ENCODE measurements around the gene ZP3. TPM values are rescaled to one million over a fixed set of nuclear protein-coding genes. Genes with fewer than 3 reads are reported as not detected.
"Not testable (repeated sequence)": the region's sequence is repeated elsewhere in the genome, so short reads cannot be mapped to it uniquely, and the experiment has no call there.

The ZP3 gene
- 10 to 100 TPM in 1 of 2 donors, under 1 TPM in 1; 0.43 to 21.5 TPM for total RNA-seq
- long read RNA-seq, donor 1, partial matches to known transcripts, result 0 of 3 reads
- long read RNA-seq, donor 1, other reads (novel, unspliced or antisense), result 1 of 3 reads
- long read RNA-seq, donor 2, partial matches to known transcripts, result 0 of 2 reads
- long read RNA-seq, donor 2, other reads (novel, unspliced or antisense), result 2 of 2 reads

GRCh38 chr7:76424413-76425111 is at the start of gene ZP3:
ZP3 (plus strand) TSS chr7:76424950; CDS start chr7:76424965, 15 bp downstream.
- no peak for DNase-seq (ENCODE audit: low spot score)
- intact Hi-C loops (cut with DNase I), result no loop called here

GRCh38 chr7:76375251-76375650 is 49.5 kb upstream of the ZP3 start:
- no peak for DNase-seq (ENCODE audit: low spot score)
- intact Hi-C loops (cut with DNase I), result no loop called here

- DNase-seq (ENCODE audit: low spot score), result no peak
- intact Hi-C loops (cut with DNase I), result no loop called here
These were observed 47.4 kb upstream of the ZP3 start for GRCh38 chr7:76377186-76377918.

- no peak for DNase-seq (ENCODE audit: low spot score)
- intact Hi-C loops (cut with DNase I), result no loop called here
These were observed 44.2 kb upstream of the ZP3 start for GRCh38 chr7:76380623-76380966.

- intact Hi-C loops (cut with DNase I), result no loop called here
- DNase-seq (ENCODE audit: low spot score), result no peak
These were observed 42.9 kb upstream of the ZP3 start for GRCh38 chr7:76381814-76382213.

GRCh38 chr7:76383089-76383944 is 41.4 kb upstream of the ZP3 start:
- DNase-seq (ENCODE audit: low spot score), result no peak
- intact Hi-C loops (cut with DNase I), result no loop called here

GRCh38 chr7:76386691-76387260 is 38.0 kb upstream of the ZP3 start:
- intact Hi-C loops (cut with DNase I), result no loop called here
- no peak for DNase-seq (ENCODE audit: low spot score)

- intact Hi-C loops (cut with DNase I); DNase-seq (ENCODE audit: low spot score): not testable (repeated sequence)
These were observed 37.0 kb upstream of the ZP3 start for GRCh38 chr7:76387789-76388188.

GRCh38 chr7:76390092-76390491 is 34.7 kb upstream of the ZP3 start:
- intact Hi-C loops (cut with DNase I), result no loop called here

GRCh38 chr7:76392531-76393115 is 32.1 kb upstream of the ZP3 start:
- no peak for DNase-seq (ENCODE audit: low spot score)
- intact Hi-C loops (cut with DNase I), result no loop called here

More at GRCh38 chr7:76390092-76390491, 34.7 kb upstream of the ZP3 start:
- no peak for DNase-seq (ENCODE audit: low spot score)

GRCh38 chr7:76393116-76394031 is 31.4 kb upstream of the ZP3 start:
- DNase-seq (ENCODE audit: low spot score), result peak; percentile 98
- intact Hi-C loops (cut with DNase I), result no loop called here

- intact Hi-C loops (cut with DNase I), result no loop called here
- no peak for DNase-seq (ENCODE audit: low spot score)
These were observed 29.8 kb upstream of the ZP3 start for GRCh38 chr7:76394957-76395356.

- intact Hi-C loops (cut with DNase I); DNase-seq (ENCODE audit: low spot score): not testable (repeated sequence)
These were observed 29.2 kb upstream of the ZP3 start for GRCh38 chr7:76395605-76395964.

- DNase-seq (ENCODE audit: low spot score), result no peak
- intact Hi-C loops (cut with DNase I), result no loop called here
These were observed 28.6 kb upstream of the ZP3 start for GRCh38 chr7:76395965-76396726.

GRCh38 chr7:76396864-76397263 is 27.9 kb upstream of the ZP3 start:
- intact Hi-C loops (cut with DNase I), result no loop called here
- no peak for DNase-seq (ENCODE audit: low spot score)

GRCh38 chr7:76397409-76398183 is 27.2 kb upstream of the ZP3 start:
- DNase-seq (ENCODE audit: low spot score), result peak; percentile 93
- intact Hi-C loops (cut with DNase I), result no loop called here

- intact Hi-C loops (cut with DNase I), result no loop called here
- no peak for DNase-seq (ENCODE audit: low spot score)
These were observed 24.5 kb upstream of the ZP3 start for GRCh38 chr7:76400248-76400647.
